Testis (tissue), 2 donors: ENCODE measurements around the gene MEPE.

Source experiments
- POLR2A ChIP-seq: fragments of 450-650 bp; IDR thresholded peaks from one replicate; pipeline ENCODE4 v1.6.1; 2017; ENCODE audit warnings: antibody characterized with exemption, mild to moderate bottlenecking, moderate library complexity
- TF ChIP-seq, protein P1 (sequence below), 3 experiments: fragments of 450-650 bp in 2 of 3; fragments of 200-600 bp in 1 of 3; sonication (generic) in 1 of 3; IDR thresholded peaks; one replicate each; pipeline ENCODE4 v1.5.1; 2016 to 2019; ENCODE audit warnings: antibody characterized with exemption in 3 of 3, mild to moderate bottlenecking in 2 of 3, moderate library complexity in 1 of 3

DNA sequence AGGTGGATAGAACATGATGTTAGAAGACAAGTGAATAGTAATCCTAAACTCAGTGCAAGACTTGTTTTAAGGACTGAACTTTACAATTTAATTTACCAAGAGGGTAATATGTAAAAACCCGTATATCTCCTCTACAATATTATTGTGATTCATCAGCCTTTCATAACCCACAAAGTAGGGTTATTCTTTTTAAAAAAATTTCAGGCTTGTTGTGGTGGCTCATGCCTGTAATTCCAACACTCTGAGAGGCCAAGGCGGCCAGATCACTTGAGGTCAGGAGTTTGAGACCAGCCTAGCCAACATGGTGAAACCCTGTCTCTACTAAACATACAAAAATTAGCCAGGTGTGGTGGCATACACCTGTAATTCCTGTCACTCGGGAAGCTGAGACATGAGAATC, 26.2 kb upstream of the MEPE start:
- TF ChIP-seq, protein P1, sequence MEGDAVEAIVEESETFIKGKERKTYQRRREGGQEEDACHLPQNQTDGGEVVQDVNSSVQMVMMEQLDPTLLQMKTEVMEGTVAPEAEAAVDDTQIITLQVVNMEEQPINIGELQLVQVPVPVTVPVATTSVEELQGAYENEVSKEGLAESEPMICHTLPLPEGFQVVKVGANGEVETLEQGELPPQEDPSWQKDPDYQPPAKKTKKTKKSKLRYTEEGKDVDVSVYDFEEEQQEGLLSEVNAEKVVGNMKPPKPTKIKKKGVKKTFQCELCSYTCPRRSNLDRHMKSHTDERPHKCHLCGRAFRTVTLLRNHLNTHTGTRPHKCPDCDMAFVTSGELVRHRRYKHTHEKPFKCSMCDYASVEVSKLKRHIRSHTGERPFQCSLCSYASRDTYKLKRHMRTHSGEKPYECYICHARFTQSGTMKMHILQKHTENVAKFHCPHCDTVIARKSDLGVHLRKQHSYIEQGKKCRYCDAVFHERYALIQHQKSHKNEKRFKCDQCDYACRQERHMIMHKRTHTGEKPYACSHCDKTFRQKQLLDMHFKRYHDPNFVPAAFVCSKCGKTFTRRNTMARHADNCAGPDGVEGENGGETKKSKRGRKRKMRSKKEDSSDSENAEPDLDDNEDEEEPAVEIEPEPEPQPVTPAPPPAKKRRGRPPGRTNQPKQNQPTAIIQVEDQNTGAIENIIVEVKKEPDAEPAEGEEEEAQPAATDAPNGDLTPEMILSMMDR (IDR thresholded peaks at IDR 0.05): no peak
- no peak for TF ChIP-seq POLR2A
